HG02973 (cell line): Measurements from ENCODE around the gene RNF212.

Experiments used
- ATAC-seq: cut with Tn5 transposase; IDR thresholded peaks from one replicate; pipeline ENCODE4 v1.9.1; 2021; ENCODE audit warnings: moderate library complexity; ENCODE audit not compliant: unreplicated experiment

RNF212 gene

GRCh38 chr4:1038948-1039492 is 74.3 kb downstream of the RNF212 start:
- ATAC-seq: no peak

GRCh38 chr4:1036976-1037810 is 76.2 kb downstream of the RNF212 start:
- no peak for ATAC-seq

GRCh38 chr4:1036095-1036494 is 77.3 kb downstream of the RNF212 start:
- ATAC-seq: no peak

- no peak for ATAC-seq
Observed at GRCh38 chr4:1035510-1035909, 77.9 kb downstream of the RNF212 start.

GRCh38 chr4:1033840-1034551 is 79.4 kb downstream of the RNF212 start:
- no peak for ATAC-seq

GRCh38 chr4:1032861-1033260 is 80.5 kb downstream of the RNF212 start:
- ATAC-seq: no peak

GRCh38 chr4:1031956-1032795 is 81.2 kb downstream of the RNF212 start:
- ATAC-seq: no peak

GRCh38 chr4:1031346-1031745 is 82.0 kb downstream of the RNF212 start:
- no peak for ATAC-seq

GRCh38 chr4:1030559-1030958 is 82.8 kb downstream of the RNF212 start:
- ATAC-seq: no peak

- no peak for ATAC-seq
Observed at GRCh38 chr4:1030031-1030430, 83.3 kb downstream of the RNF212 start.

GRCh38 chr4:1029529-1029928 is 83.8 kb downstream of the RNF212 start:
- no peak for ATAC-seq

- ATAC-seq: no peak
Observed at GRCh38 chr4:1028574-1029220, 84.7 kb downstream of the RNF212 start.

- no peak for ATAC-seq
Observed at GRCh38 chr4:1027915-1028238, 85.5 kb downstream of the RNF212 start.

- ATAC-seq: no peak
Observed at GRCh38 chr4:1027219-1027914, 86.0 kb downstream of the RNF212 start.

- ATAC-seq: no peak
Observed at GRCh38 chr4:1026115-1026514, 87.2 kb downstream of the RNF212 start.

GRCh38 chr4:1024882-1025545 is 88.3 kb downstream of the RNF212 start:
- no peak for ATAC-seq

GRCh38 chr4:1023895-1024740 is 89.2 kb downstream of the RNF212 start:
- ATAC-seq: no peak

- ATAC-seq: no peak
Observed at GRCh38 chr4:1023075-1023640, 90.2 kb downstream of the RNF212 start.

GRCh38 chr4:1022739-1023066 is 90.7 kb downstream of the RNF212 start:
- ATAC-seq: no peak
